NCI-H1694 treated with DMSO at 0.1 percent for 48 hours (cell line): ENCODE results near the gene SCG5.

Experiments
- DNase-seq: peaks from one replicate; lab custom pipeline; 2025; lab: John Stamatoyannopoulos, UW

The SCG5 gene

DNA sequence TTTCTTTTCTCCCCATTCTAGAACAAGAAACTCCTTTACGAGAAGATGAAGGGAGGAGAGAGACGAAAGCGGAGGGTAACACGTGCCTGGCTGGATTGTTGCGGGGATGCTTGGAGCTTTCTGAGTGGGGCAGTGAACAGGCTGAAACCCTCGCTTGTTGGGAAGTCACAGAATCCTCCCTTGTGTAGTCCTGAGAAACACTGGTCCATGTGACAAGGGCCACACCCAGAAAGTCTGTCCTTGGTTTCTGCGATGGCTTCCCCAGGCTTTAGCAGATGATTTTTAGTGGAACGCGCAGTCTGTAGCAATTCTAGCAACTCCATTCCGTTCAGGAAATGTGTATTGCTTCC lies 50.2 kb downstream of the SCG5 start:
- no peak for DNase-seq

DNA sequence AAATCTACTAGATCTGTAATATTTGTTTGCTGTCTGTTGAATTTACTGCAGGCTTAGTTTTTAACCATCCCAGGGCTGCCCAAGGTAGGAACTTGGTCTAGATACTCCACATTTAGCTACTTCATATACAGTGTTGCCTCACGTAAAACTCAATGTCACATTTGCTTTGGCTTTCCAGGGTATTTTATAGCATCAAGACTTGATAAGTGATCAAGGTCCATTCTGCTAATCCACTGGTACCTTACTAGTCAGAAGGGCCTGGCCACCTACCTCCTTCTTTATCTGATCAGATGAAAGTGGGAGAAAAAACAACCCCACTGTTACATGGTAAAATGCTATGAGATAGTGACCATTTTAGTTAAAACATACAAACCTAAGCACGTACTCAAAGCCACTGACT lies 50.8 kb downstream of the SCG5 start:
- DNase-seq, result no peak

DNA sequence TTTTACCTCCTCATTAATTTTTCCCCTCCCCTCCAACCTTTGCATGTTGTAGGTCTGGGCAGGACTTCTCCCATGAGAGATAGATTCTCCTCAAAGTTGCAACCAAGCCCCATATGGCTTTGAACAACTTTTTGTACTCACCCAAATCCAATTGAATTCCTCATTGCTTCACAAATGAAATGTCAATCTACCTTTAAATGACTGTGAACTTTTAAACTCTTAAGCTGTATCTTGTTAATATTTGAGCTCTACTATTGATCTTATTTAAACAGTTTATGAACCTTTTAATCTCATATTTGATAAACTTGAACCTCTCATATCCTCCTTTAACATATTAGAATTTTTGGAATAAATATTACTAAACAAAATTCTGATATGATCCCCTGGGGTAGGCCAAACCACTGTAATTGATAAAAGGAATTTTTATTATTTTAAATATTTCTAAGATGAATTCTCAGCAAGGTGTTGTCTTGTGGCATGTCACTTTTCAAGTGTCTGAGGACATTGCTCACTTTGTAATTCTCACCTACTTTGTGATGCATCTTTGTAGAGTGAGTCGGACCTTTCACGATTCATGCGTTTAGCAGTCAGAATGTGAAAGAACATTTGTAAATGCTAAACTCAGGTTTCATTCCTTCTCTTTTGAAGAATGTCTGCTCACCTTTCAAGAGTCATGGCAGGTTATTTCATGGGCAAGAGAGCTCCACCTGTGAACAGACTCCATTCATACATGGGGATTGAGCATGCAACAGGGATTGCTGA lies 52.9 kb downstream of the SCG5 start:
- DNase-seq, result no peak

DNA sequence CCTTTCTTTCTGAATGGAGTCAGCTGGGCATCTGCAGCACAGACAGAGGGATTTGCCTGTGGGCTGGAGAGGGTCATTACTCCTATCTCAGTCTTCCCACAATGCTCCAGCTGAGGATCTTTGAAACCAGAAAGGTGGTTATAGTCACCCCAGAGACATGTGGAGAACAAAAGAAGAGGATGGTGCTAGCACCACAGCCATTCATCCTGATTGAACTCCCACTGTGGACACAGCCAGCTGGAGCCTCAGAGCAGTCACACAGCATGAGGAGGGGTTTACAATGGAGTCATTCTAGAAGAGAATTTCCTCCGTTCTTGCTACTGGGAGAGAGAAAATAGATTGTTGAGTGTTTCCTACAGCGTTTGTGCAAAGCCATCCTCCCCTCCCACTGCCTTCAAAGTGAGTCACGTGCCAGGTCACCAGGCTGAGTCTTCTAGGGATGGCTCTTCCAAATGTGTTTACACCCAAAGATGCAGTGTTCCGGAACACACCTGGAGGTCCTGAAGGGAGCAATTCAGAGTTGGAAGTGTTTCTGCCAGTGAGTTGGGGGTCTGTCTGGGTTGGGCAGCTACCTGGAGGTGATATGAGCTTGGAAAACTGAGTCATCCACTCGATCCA lies 57.4 kb downstream of the SCG5 start:
- no peak for DNase-seq

DNA sequence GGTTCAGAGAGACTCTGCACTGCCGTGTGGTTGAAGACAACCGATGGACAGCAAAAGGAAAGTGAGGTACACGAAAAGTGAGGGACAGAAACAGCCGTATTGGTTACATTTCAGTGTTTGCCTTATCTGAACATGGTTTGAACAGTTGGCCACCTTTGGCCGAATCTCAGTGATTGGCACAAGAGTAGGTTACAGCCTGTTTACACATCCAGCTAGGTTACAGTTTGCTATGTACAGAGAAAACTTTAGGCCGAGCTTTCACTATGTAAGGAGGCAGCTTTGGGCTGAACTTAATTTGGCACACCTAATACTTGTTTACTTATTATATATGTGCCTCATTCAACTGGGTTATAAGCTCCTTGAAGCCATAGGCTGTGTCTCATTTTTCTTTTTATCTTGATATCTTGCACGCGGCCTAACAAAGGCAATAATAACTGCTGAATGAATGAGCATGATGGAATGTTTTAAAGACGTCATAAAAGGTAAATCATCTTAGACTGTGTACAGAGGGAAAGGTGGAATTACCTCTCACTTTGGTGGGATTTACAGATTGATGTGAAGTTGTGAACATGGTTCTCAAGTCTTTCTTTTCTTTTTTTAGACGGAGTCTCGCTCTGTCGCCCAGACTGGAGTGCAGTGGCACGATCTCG lies 59.1 kb downstream of the SCG5 start:
- no peak for DNase-seq

- no peak for DNase-seq
Measured at GRCh38 chr15:32701863-32702262, 60.4 kb downstream of the SCG5 start.

GRCh38 chr15:32704395-32704981 lies 63.0 kb downstream of the SCG5 start:
- no peak for DNase-seq

GRCh38 chr15:32705446-32705845 lies 63.9 kb downstream of the SCG5 start:
- DNase-seq, result no peak

- DNase-seq, result no peak
Measured at GRCh38 chr15:32706704-32707103, 65.2 kb downstream of the SCG5 start.

- no peak for DNase-seq
Measured at GRCh38 chr15:32707436-32707835, 65.9 kb downstream of the SCG5 start.

GRCh38 chr15:32709295-32710033 lies 68.0 kb downstream of the SCG5 start:
- no peak for DNase-seq

DNA sequence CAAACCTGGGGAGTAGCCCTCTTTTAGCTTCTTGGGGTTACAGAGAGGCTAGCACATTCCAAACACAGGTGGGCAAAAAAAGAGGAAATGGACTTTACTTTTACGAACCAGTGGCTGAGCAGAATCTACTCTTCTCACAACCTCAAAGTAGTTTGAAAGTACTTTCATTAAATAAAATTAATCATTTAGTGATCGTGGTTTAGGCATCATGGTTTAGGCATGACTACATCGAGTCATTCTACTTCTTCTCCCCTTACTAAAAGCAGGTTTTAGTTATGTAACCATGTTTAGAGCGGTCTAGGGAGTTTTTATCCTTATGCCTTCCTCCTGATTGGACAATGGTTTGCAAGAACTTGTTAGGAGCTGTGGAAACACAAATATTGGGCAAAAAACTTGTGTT lies 73.8 kb downstream of the SCG5 start:
- no peak for DNase-seq

DNA sequence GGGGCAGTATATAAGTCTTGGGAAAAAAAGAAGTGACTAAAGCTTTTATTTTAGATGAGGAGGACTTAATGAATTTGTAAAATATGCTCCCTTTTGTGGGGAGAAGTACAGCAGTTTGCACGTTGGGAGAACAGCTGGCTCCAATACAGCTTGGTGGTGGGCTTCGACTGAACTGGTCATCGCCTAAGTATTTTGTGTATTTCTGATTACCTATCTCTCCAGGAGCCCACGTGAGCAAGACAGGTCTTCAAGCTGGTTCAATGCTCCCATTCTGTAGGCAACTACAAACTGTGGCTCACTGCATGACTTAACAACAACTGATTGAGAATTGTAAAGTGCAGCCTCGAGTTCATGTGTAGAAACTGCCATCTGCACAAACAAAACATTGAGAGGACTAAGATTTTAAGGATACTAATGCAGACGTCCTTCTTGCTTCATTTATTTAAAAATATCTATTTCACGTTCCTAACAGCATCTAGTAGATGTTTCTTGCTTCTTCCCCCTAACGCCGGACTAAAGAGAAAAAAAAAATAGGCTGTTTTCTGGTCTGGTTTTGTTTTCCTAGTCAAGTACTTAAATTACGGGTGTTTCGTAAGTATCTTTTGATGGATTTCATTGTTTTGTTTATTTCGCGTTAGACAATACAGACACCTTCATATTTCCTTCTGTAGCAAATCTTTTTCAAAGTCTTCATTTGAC lies 74.9 kb downstream of the SCG5 start:
- no peak for DNase-seq

- DNase-seq, result no peak
Measured at GRCh38 chr15:32716915-32717425, 75.5 kb downstream of the SCG5 start.

GRCh38 chr15:32717426-32718226 lies 76.1 kb downstream of the SCG5 start, which contains the start of gene GREM1:
Gene GREM1 (plus strand): TSS chr15:32718004. CDS start chr15:32730691, 12,687 bp downstream.
- DNase-seq, result no peak

GRCh38 chr15:32718227-32718820 lies 76.8 kb downstream of the SCG5 start:
- no peak for DNase-seq

DNA sequence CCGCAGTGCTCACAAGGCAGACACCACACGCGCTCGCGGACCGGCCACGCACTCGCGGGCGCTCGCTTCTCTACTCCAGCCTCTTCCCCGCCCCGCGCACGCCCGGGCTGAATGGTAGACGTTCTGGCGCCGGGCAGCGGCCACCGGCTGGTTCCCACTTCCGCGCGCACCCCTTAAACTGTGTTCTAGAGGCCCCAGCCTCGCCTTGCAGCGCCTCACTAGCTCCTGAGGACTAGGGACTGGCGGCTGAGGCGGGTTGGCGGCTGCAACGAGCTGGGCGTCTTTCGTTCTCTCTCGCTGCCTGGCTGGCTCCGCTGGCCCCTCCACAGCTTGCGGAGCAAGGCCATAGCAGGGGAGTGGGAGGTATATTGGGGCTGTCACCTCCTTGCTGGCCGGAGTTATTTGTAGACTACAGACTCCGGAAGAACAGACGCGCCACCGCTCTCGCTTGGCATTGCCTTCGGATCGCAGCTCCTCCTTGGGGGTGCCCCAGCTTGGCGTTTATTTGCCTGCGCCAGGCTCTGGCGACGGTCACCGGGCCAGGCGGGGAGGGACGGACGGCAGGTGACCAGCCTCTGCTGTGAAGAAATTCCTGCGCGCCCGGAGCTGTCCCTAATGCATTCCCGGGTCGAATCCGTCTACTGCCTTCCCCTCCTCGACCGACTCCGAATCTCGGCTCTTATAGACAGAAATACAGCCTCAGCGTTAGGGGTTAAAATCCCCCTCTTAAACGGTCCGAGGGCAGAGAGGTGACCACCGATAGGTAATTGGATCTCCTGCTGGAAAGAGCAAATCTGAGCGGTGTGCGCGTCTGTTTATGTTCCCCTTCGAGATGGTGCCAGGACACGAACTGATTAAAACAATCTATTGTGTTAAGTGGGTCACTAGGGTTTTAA lies 77.6 kb downstream of the SCG5 start:
- no peak for DNase-seq

DNA sequence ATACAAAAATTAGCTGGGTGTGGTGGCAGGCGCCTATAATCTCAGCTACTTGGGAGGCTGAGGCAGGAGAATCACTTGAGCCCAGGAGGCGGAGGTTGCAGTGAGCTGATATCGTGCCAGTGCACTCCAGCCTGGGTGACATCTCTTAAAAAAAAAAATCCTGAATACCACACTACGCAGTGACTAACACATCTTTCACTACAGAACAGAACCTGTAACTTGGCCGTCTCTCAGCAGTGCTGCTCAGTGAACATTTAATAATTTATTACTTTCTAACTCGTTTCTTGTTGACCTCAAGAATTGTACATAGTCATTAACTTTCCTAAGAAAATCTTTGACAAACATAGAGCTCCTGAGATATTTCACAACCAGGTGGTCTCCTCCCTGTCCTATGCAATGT lies 80.1 kb downstream of the SCG5 start:
- no peak for DNase-seq

GRCh38 chr15:32722136-32722535 lies 80.6 kb downstream of the SCG5 start:
- DNase-seq, result no peak
